Ecto neural progenitor cell (in vitro differentiated cells): ENCODE measurements around the gene ZNF785.
"Not testable (repeated sequence)": the region's sequence is repeated elsewhere in the genome, so short reads cannot be mapped to it uniquely, and the experiment has no call there.

Experiments used
- DNase-seq: peaks from one replicate; pipeline ENCODE4 v3.0.0-alpha.2; 2018; ENCODE audit warnings: low spot score

The ZNF785 gene

GRCh38 chr16:30565526-30565925, 20.0 kb downstream of the ZNF785 start:
- DNase-seq = no peak

GRCh38 chr16:30562021-30562420, 23.5 kb downstream of the ZNF785 start:
- no peak for DNase-seq

GRCh38 chr16:30561089-30561816, 24.2 kb downstream of the ZNF785 start:
- no peak for DNase-seq

GRCh38 chr16:30559690-30560089, 25.8 kb downstream of the ZNF785 start:
- DNase-seq = no peak

- DNase-seq = no peak
Measured at GRCh38 chr16:30558789-30559377, 26.6 kb downstream of the ZNF785 start.

GRCh38 chr16:30557957-30558788, 27.3 kb downstream of the ZNF785 start, which contains the start of gene ZNF764:
ZNF764 (minus strand) TSS chr16:30558374; CDS start chr16:30558182, 192 bp downstream.
- DNase-seq = peak; percentile 96

- DNase-seq = no peak
Measured at GRCh38 chr16:30557707-30557956, 27.9 kb downstream of the ZNF785 start.

- no peak for DNase-seq
Measured at GRCh38 chr16:30556125-30556473, 29.4 kb downstream of the ZNF785 start.

GRCh38 chr16:30555315-30556124, 30.0 kb downstream of the ZNF785 start:
- no peak for DNase-seq

- DNase-seq = no peak
Measured at GRCh38 chr16:30554557-30555314, 30.8 kb downstream of the ZNF785 start.

- no peak for DNase-seq
Measured at GRCh38 chr16:30553393-30553899, 32.1 kb downstream of the ZNF785 start.

GRCh38 chr16:30552956-30553355, 32.5 kb downstream of the ZNF785 start:
- no peak for DNase-seq

GRCh38 chr16:30551781-30552180, 33.7 kb downstream of the ZNF785 start:
- no peak for DNase-seq

- no peak for DNase-seq
Measured at GRCh38 chr16:30548416-30549253, 36.9 kb downstream of the ZNF785 start.

GRCh38 chr16:30546115-30546514, 39.4 kb downstream of the ZNF785 start:
- DNase-seq = no peak

GRCh38 chr16:30543067-30543466, 42.4 kb downstream of the ZNF785 start:
- DNase-seq = no peak

GRCh38 chr16:30541502-30542329, 43.8 kb downstream of the ZNF785 start:
- no peak for DNase-seq

GRCh38 chr16:30540916-30541464, 44.5 kb downstream of the ZNF785 start:
- not testable (repeated sequence) for DNase-seq

- DNase-seq = not testable (repeated sequence)
Measured at GRCh38 chr16:30539986-30540526, 45.4 kb downstream of the ZNF785 start.
